HG03342 (cell line): ENCODE results near the gene IL17C.

ENCODE experiments used
- ATAC-seq: cut with Tn5 transposase; IDR thresholded peaks from one replicate; pipeline ENCODE4 v1.9.1; 2021; ENCODE audit warnings: mild to moderate bottlenecking, moderate library complexity; ENCODE audit not compliant: unreplicated experiment

IL17C gene

GRCh38 chr16:88680554-88681083, 42.2 kb downstream of the IL17C start:
- ATAC-seq, result no peak

DNA sequence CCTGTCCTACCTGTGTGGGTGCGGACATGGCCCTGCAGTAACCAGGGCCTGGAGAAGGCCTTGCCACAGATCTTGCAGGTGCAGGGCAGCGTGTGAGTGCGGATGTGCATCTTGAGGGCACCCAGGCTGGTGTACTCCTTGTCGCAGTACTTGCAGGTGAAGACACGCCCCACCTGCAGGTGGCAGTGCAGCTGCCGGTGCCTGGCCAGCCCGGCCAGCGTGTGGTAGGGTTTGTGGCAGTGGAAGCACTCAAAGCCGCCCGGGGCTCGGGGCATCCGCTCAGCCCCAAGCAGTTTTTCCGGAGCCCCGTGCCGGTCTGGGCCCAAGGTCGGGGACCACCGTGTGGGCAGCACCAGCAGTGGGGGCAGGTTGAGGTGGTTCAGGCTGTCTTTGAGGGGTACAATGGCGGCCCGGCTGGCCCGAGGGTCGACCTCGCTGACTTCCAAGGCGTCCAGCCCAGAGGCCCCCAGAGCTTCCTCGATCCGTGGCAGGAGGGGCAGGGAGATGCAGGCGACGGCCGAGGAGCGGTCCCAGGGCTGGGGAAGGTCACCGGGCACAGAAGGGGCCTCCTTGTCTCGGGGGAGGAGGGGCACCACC, 42.8 kb downstream of the IL17C start:
- no peak for ATAC-seq

DNA sequence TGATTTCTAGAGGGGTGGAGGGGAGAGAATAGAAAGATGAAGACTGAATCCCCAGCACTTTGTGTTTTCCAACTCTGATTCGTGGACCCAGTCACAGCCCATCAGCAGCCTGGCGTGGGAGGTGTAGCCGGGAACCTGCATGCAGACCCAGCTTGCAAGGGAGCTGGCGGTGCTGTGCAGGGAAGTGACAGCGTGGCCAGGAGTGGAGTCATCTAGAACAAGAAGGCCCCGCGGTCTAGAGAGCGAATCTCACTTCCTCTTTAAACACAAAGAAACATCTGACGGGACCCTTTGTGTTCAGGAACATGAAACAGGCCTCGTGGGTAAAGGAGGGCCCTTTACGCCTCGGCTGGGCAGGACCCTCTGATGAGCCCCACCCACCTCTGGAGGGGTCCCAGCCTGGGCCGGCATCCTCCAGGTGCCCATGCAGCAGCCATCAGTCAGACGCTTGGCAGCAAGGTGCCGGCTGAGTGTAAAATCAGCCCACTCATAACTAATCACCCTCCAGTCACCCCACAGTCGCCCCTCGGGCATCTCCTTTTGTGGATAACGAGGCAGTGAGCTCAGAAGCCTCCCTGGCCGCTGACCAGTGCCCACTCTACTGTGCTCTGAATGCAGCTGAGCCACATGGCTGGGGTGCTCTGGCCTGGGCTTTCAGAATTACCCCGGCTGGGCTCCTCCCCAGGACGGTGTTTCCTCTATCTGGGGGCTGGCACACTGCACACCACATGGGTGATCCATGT, 43.5 kb downstream of the IL17C start:
- ATAC-seq, result peak; percentile 71

DNA sequence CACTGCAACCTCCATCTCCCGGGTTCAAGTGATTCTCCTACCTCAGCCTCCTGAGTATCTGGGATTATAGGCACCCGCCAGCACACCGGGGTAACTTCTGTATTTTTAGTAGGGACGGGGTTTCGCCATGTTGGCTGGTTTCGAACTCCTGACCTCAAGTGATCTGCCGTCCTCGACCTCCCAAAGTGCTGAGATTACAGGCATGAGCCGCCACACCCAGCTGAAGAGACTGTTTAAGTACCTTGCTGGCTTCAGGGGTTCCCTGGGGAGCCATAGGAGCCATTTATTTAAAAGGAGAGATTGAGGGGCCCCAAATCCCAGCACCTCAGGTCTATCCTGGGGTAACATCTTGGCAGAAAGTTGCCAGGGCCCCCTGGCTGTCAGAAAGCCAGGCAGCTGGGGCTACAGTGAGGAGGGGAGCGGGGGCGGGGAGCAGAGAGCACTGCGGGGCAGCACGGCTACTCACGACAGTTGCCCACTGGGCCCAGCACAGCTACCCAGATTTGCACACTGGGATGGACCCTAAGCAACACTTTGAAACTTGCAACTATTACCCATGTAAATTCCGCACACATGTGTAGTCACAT, 46.3 kb downstream of the IL17C start:
- ATAC-seq, result no peak

GRCh38 chr16:88685156-88686061, 47.0 kb downstream of the IL17C start:
- no peak for ATAC-seq

- peak; percentile 3 for ATAC-seq
Measured at GRCh38 chr16:88686062-88686438, 47.7 kb downstream of the IL17C start.

DNA sequence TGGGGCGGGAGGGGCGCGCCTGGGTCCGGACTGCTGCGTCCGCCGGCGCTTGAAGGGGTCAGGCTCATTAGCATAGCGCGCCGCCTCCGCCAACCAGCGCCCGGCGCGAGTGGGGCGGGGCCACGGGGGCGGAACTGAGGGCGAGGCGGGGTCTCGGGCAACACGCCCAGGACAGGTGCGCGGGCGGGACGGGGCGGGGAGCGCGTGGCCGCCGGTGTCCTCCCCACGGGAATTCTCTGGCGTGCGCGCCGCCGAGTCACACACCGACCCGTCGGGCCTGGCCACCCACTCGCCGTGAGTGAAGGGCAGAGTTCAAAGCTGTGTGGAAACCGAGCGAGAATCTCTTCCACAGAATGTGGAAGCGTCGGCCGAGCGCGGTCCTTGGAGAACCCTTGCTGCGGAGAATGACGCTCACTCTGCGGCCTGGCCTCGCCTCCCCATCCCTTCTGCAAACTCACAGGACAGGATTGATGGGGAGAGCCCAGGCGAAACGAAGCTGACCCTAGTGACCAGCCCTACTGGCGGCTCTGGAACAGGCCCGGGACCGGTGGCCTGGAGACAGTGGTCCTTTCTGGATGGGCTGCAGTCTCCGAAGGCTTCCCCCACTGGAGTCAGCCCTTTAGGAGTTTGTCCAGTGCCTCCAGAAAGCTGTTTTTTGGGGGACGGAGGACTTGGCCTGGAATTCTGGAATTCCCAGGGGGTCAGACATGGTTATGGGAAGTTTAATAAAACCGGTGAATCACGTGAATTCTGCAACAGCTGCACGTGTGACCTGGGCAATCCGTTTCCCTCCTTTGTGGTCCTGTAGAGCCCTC, 48.3 kb downstream of the IL17C start, which contains the start of gene SNAI3:
Gene SNAI3 (minus strand): TSS at position 69 of the 815 bp plus-strand sequence. CDS start 101 bp downstream, outside the sequence.
- peak; percentile 57 for ATAC-seq

DNA sequence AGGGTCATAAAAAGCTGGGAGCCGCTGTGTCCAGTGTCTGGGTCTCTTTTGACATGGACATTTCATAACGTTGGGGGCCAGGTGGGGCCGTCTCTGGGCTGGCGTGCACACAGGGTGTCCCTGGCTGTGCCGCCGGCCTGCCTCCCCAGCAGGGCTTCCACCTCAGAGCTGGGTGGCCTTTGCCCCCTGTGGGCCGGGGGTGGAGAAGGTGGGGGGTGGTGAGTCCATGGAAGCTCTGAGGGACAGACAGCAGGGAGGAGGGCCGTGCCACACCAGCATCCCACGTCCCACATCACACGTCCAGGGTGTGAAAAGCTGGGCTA, 48.8 kb downstream of the IL17C start:
- no peak for ATAC-seq

DNA sequence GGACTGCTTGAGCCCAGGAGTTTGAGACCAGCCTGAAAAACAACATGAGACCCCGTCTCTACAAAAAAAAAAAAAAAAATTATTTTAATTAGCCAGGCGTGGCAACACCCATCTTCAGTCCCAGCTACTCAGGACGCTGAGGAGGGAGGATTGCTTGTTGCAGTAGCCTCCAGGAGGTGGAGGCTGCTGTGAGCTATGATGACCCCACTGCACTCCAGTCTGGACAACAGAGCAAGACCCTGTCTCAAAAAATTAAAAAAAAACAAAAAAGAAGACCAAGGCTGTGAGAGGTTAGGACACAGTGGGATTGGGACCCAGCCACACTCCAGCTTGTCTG, 49.3 kb downstream of the IL17C start:
- ATAC-seq, result no peak

GRCh38 chr16:88688013-88688778, 49.8 kb downstream of the IL17C start:
- no peak for ATAC-seq
